Islet precursor cell (in vitro differentiated cells): ENCODE data around the gene SPATC1L.
A peak's percentile ranks its signal among the peaks of the same experiment; 100 is the strongest.
"Not testable (repeated sequence)": the region's sequence is repeated elsewhere in the genome, so short reads cannot be mapped to it uniquely, and the experiment has no call there.

Source experiments
- DNase-seq: peaks from one replicate; pipeline ENCODE4 v3.0.0-alpha.2; 2018

The SPATC1L gene

DNA sequence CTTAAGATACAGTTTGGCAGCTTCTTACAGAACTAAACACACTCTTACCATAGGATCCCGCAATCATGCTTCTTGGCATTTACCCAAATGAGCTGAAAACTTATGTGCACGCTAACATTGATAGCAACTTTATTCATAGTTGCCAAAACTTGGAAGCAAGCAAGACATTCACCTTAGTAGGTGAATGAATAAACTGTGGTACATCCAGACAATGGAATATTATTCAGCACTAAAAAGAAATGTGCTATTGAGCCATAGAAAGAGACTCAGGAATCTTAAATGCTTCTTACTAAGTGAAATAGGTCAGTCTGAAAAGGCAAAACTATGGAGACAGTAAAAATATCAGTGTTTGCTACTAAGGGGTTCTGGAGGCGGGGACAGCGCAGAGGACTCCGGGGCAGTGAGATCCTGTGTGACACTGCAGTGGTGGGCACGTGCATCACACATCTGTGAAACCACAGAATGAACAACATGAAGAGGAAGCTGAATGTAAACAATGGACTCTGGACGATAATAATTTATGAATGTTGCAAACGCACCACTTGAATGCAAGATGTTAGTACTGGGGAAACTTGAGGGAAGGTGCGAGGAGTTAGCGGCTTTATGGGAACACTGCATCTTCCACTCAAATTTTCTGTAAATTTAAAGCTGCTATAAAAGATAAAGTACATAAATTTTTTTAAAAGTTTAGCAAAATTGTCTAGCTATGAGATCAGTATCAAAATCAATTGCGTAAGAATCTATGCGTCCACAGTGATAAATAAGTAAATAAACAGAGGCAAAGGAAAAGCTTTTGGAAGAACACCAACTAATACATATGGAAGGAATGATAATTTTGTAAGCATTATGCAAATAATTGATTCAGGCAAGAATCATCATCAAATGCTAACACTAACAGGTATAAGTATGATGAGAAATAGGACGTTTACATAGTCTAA is 15.4 kb upstream of the SPATC1L start:
- no peak for DNase-seq

DNA sequence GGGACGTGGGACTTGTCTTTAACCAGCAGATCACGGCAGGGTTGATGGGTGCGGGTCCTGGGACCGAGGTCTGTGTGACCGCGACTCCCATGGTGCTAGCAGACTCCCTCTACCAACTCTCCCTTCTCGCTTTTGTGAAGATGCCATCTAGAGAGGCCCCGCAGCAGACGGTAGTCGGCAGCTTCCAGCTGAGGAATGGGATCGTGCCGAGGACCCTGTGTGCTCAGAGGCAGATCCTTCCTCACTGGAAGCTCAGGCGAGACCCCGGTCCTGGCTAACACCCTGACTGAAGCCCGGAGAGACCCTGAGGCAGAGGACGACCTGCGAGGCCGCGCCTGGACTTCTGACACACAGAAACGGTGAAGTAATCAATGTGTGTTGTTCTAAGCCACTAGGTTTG is 12.5 kb upstream of the SPATC1L start:
- DNase-seq = no peak

DNA sequence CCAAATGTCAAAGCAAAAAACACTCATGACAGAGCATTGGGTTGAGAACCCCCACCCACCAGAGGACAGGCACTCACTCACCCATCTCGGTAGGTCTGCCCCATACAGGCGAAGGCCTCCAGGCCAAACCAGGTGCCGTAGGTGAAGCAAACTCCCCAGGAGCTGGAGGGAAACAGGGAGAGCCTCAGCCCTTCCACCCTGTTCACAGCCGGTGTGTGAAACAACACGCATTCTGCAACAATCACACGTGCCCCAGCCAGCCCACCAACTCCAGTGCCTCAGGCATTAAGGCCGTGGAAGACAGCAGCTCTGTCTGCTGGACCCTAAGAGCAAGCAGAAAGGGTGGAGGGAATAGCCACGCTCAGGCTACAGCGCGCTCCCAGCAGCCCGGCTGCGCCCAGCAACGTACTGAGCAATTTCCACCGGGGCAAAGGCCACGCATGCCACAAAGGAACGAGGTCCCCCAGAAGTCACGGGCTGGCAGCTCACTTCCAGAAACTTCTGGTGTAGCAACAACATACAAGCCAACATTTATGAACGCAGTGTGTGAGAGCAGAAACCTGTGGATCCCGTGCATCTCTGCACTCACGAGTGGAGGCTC is 11.4 kb upstream of the SPATC1L start:
- DNase-seq = no peak

GRCh38 chr21:46194374-46195334 is 10.4 kb upstream of the SPATC1L start:
- peak; percentile 45 for DNase-seq

DNA sequence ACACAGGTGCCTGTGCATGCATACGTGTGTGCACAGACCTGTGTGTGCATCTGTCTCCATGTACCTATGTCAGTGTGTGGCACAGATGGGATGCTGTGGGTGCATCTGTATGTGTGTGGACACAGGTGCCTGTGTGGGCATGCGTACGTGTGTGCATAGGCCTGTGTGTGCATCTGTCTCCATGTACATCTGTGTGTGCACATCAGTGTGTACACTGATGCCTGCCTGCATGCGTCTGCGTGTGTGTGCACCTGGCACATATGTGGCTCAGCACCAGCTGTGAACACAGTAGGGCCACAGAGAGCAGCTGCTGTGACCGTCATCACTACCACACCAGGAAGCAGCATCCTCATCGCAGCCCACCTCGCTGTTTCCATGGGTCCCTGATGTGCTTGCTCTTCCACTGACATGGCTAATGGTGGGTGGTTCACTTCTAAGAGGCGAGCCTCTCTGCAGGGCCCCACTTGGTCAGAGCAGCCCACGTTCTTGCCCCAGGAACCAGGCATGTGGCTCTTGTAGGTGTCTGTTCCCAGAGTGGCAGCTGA is 9.6 kb upstream of the SPATC1L start:
- DNase-seq = no peak

GRCh38 chr21:46191686-46192575 is 7.7 kb upstream of the SPATC1L start:
- peak; percentile 47 for DNase-seq

DNA sequence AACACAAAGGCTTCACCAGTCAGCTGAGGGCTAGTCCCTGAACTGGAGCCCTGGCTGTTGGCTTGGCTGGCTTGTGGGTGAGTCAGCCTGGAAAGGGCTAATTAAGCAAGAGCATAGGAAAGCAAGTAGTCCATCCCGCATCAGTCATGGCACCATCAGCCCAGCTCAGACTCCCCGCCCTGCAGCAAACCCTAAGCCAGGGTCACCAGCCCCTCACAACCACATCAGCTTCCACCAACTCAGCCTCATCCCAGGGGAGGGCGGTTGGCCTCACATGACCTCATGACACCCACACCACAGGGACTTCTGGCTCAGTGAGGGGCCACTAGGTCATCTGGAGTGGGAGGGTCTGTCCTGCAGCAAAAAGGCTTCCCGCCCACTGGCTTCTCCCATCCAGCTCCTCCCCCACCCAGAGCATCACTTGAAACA is 7.0 kb upstream of the SPATC1L start:
- DNase-seq = peak; percentile 81

GRCh38 chr21:46190491-46191131 is 6.4 kb upstream of the SPATC1L start:
- no peak for DNase-seq

- peak; percentile 49 for DNase-seq
Observed at GRCh38 chr21:46189959-46190490, 5.8 kb upstream of the SPATC1L start.

- DNase-seq = peak; percentile 69
Observed at GRCh38 chr21:46189213-46189958, 5.1 kb upstream of the SPATC1L start.

- DNase-seq = peak; percentile 92
Observed at GRCh38 chr21:46188226-46189212, 4.3 kb upstream of the SPATC1L start.

DNA sequence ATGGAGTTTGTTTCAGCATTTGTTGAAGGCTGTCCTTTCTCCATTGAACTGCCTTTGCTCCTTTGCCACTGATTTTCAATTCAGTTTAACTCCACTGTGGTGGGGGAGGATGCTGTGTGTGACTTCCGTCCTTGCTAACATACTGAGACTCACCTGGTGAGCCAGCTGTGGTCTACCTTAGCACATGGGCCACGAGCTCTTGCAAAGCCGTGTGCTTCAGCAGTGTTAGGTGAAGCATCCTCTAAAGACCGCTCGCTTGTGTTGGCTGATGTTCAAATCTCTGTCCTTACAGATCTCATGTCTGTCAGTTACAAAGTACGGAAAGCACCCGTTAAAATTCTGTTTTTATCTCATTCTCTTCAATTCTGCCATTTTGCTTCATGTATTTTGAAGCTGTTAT is 3.6 kb upstream of the SPATC1L start:
- no peak for DNase-seq

GRCh38 chr21:46187261-46187660 is 3.0 kb upstream of the SPATC1L start:
- DNase-seq = no peak

DNA sequence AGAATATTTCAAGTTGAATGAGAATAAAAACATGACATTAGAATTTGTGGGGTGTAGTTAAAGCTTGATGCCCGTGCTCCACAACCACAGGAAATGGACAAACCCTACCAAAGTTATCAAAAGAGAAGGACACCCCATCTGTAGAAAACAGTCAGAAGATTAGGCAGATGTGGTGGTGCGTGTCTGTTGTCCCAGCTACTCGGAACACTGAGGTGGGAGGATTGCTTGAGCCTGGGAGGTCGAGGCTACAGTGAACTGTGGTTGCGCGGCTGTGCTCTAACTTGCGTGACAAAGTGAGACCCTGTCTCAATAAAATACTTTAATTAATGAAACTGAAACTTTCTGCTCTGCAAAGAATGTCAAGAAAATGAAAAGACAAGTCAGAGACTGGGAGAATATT is 1.5 kb upstream of the SPATC1L start:
- no peak for DNase-seq

DNA sequence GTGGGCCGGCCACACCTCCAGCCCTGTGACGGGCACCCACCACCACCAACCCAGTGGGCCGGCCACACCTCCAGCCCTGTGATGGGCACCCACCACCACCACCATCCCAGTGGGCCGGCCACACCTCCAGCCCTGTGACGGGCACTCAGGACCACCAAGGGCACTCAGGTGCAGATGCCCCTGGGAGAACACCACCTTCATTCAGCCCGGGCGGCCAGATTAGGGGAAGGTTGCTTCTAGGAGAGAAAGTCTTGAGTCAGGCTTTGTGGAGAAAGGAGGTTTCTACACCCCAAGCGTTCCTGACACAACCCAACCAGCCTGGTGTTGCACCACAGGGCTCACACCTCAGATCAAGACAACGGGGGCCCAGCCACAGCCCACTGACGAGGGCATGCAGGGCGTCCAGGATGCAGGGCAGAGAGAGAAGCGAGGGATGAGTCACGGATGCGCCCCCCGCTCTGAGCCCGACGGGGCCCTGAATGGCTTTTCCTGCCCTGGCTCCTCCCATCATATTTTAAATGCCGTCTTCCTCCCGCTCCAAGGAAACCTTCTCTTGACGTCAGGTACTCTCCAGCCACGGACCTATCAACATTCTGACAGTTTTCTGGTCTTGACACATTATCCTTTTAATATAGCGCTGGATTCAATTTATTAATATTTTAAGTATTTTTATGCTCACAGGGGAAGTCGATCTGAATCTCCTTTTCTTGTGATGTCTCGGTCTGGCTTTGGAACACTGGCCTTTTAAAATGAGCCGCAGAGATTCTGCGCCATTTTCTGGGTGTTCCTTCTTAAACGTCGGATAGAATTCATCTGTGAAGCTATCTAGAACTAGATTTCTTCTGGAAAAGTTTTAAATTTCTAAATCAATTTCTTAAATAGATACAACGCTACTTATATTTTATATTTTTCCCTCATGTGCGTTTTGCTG is 631 bp upstream of the SPATC1L start:
- DNase-seq = peak; percentile 93

DNA sequence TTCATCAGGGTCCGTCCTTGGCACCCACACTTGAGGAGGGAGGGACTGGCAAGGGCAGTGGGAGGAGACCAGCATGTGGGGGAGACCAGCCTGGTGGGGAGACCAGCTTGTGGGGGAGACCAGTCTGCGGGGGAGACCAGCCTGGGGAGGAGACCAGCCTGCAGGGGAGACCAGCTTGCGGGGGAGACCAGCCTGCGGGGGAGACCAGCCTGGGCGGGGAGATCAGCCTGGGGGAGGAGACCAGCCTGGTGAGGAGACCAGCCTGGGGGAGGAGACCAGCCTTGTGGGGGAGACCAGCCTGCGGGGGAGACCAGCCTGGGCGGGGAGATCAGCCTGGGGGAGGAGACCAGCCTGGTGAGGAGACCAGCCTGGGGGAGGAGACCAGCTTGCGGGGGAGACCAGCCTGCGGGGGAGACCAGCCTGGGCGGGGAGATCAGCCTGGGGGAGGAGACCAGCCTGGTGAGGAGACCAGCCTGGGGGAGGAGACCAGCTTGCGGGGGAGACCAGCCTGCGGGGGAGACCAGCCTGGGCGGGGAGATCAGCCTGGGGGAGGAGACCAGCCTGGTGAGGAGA is 836 bp downstream of the SPATC1L start:
- DNase-seq = not testable (repeated sequence)
